Epithelial cell of esophagus (primary cell): ENCODE measurements around the gene CARF.
"Not testable (repeated sequence)": the region's sequence is repeated elsewhere in the genome, so short reads cannot be mapped to it uniquely, and the experiment has no call there.

Source experiments
- DNase-seq: peaks from one replicate; pipeline ENCODE4 v3.0.0; 2010; ENCODE audit warnings: low read depth
- H3K4me3 ChIP-seq: 2 replicates; pipeline ENCODE4 v1.5.1; 2011; ENCODE audit warnings: mild to moderate bottlenecking, low read length, control low read depth
- CTCF ChIP-seq: IDR thresholded peaks from 2 replicates; pipeline ENCODE4 v1.5.1; 2011; ENCODE audit warnings: low read depth, mild to moderate bottlenecking, low read length, control low read depth, inconsistent platforms; ENCODE audit not compliant: insufficient read depth; ENCODE audit errors: missing control alignments

The CARF gene

GRCh38 chr2:202976809-202977208, 64.7 kb downstream of the CARF start:
- no peak overlapping the region for H3K4me3 ChIP-seq
- no peak for TF ChIP-seq CTCF

GRCh38 chr2:202982779-202983491, 70.9 kb downstream of the CARF start:
- no peak overlapping the region for H3K4me3 ChIP-seq
- TF ChIP-seq CTCF, result no peak
- DNase-seq, result no peak

More at GRCh38 chr2:202976809-202977208, 64.7 kb downstream of the CARF start:
- DNase-seq, result no peak

GRCh38 chr2:202989749-202990148, 77.7 kb downstream of the CARF start:
- no peak overlapping the region for H3K4me3 ChIP-seq
- peak; percentile 46 for DNase-seq
- TF ChIP-seq CTCF, result no peak

- no peak overlapping the region for H3K4me3 ChIP-seq
- TF ChIP-seq CTCF, result no peak
- no peak for DNase-seq
These were observed 78.4 kb downstream of the CARF start for GRCh38 chr2:202990501-202990900.

- DNase-seq, result peak; percentile 75
These were observed 85.0 kb downstream of the CARF start for GRCh38 chr2:202997113-202997512.

GRCh38 chr2:203002054-203002821, 90.2 kb downstream of the CARF start:
- TF ChIP-seq CTCF, result no peak
- DNase-seq, result peak; percentile 92
- H3K4me3 ChIP-seq, result no peak overlapping the region

More at GRCh38 chr2:202997113-202997512, 85.0 kb downstream of the CARF start:
- not testable (repeated sequence) for H3K4me3 ChIP-seq

GRCh38 chr2:203003716-203004115, 91.6 kb downstream of the CARF start:
- no peak for DNase-seq

More at GRCh38 chr2:203003716-203004115, 91.6 kb downstream of the CARF start:
- TF ChIP-seq CTCF, result no peak
- no peak overlapping the region for H3K4me3 ChIP-seq
